Gastroesophageal sphincter (tissue), 3 donors: ENCODE measurements around the gene DYNC1LI2.

Experiments
- CTCF ChIP-seq, 4 experiments: fragments of 200-600 bp in 2 of 4; fragments of 450-650 bp in 2 of 4; sonication (generic) in 1 of 4; IDR thresholded peaks; one replicate each; pipeline ENCODE4 v1.5.1; 2017 to 2019; ENCODE audit warnings: antibody characterized with exemption in 4 of 4, mild to moderate bottlenecking in 2 of 4, moderate library complexity in 2 of 4
- EP300 ChIP-seq: sonication (generic); formaldehyde crosslinking; IDR thresholded peaks from one replicate; pipeline ENCODE4 v1.6.1; 2017; ENCODE audit warnings: antibody characterized with exemption, mild to moderate bottlenecking

- TF ChIP-seq EP300 (no peak), CTCF (IDR thresholded peaks at IDR 0.05) (no peak)
These were observed 36.0 kb upstream of the DYNC1LI2 start for GRCh38 chr16:66787427-66787826.
